HG03565 (cell line): ENCODE data around the gene CFAP54.
"Not testable (repeated sequence)": the region's sequence is repeated elsewhere in the genome, so short reads cannot be mapped to it uniquely, and the experiment has no call there.

ENCODE experiments used
- ATAC-seq: cut with Tn5 transposase; IDR thresholded peaks from one replicate; pipeline ENCODE4 v1.9.1; 2021; ENCODE audit warnings: mild to moderate bottlenecking, moderate library complexity; ENCODE audit not compliant: unreplicated experiment

The CFAP54 gene

GRCh38 chr12:96720363-96720705, 231.0 kb downstream of the CFAP54 start:
- ATAC-seq, result peak; percentile 59

- not testable (repeated sequence) for ATAC-seq
These were observed 240.1 kb downstream of the CFAP54 start for GRCh38 chr12:96729466-96729865.

GRCh38 chr12:96729886-96730285, 240.5 kb downstream of the CFAP54 start:
- no peak for ATAC-seq

- no peak for ATAC-seq
These were observed 254.2 kb downstream of the CFAP54 start for GRCh38 chr12:96743606-96744005.

GRCh38 chr12:96749999-96750398, 260.6 kb downstream of the CFAP54 start:
- no peak for ATAC-seq

GRCh38 chr12:96751626-96752025, 262.2 kb downstream of the CFAP54 start:
- ATAC-seq, result no peak

GRCh38 chr12:96752211-96752610, 262.8 kb downstream of the CFAP54 start:
- ATAC-seq, result no peak

- no peak for ATAC-seq
These were observed 276.9 kb downstream of the CFAP54 start for GRCh38 chr12:96766232-96766631.

- no peak for ATAC-seq
These were observed 280.0 kb downstream of the CFAP54 start for GRCh38 chr12:96769400-96769799.

- ATAC-seq, result no peak
These were observed 281.1 kb downstream of the CFAP54 start for GRCh38 chr12:96770219-96771102.

GRCh38 chr12:96773031-96773430, 283.7 kb downstream of the CFAP54 start:
- ATAC-seq, result no peak

GRCh38 chr12:96774496-96775256, 285.3 kb downstream of the CFAP54 start:
- no peak for ATAC-seq

GRCh38 chr12:96776908-96777307, 287.5 kb downstream of the CFAP54 start:
- no peak for ATAC-seq

GRCh38 chr12:96780330-96780729, 291.0 kb downstream of the CFAP54 start:
- no peak for ATAC-seq

GRCh38 chr12:96786791-96787190, 297.4 kb downstream of the CFAP54 start:
- ATAC-seq, result no peak

GRCh38 chr12:96803969-96804368, 314.6 kb downstream of the CFAP54 start:
- no peak for ATAC-seq

- no peak for ATAC-seq
These were observed 316.9 kb downstream of the CFAP54 start for GRCh38 chr12:96806272-96806671.

- ATAC-seq, result no peak
These were observed 318.4 kb downstream of the CFAP54 start for GRCh38 chr12:96807741-96808140.

- no peak for ATAC-seq
These were observed 319.2 kb downstream of the CFAP54 start for GRCh38 chr12:96808587-96808986.

GRCh38 chr12:96809522-96809921, 320.1 kb downstream of the CFAP54 start:
- no peak for ATAC-seq

- no peak for ATAC-seq
These were observed 320.7 kb downstream of the CFAP54 start for GRCh38 chr12:96810057-96810456.

GRCh38 chr12:96810477-96810876, 321.1 kb downstream of the CFAP54 start:
- ATAC-seq, result no peak
